HAP-1 (cell line): ENCODE measurements around the gene NR1I2.

Experiments used
- DNase-seq, 2 experiments: peaks; one replicate each; pipeline ENCODE4 v3.0.0-alpha.2; 2016 to 2020; ENCODE audit warnings: low spot score in 2 of 2
- H3K27me3 ChIP-seq: fragments of 250-450 bp; sonication (Bioruptor Pico); 2 replicates; pipeline ENCODE4 v1.5.1; 2020; ENCODE audit warnings: low read depth, mild to moderate bottlenecking, moderate library complexity
- H3K36me3 ChIP-seq: fragments of 250-450 bp; sonication (Bioruptor Pico); replicated peaks from 2 replicates; pipeline ENCODE4 v1.5.1; 2020; ENCODE audit warnings: mild to moderate bottlenecking
- H3K4me1 ChIP-seq: fragments of 250-450 bp; sonication (Bioruptor Pico); 2 replicates; pipeline ENCODE4 v1.5.1; 2020; ENCODE audit warnings: mild to moderate bottlenecking
- H3K4me3 ChIP-seq: fragments of 250-450 bp; sonication (Bioruptor Pico); 2 replicates; pipeline ENCODE4 v1.5.1; 2020; ENCODE audit warnings: mild to moderate bottlenecking, moderate library complexity
- H3K9me3 ChIP-seq: fragments of 250-450 bp; sonication (Bioruptor Pico); 2 replicates; pipeline ENCODE4 v1.5.1; 2020; ENCODE audit warnings: mild to moderate bottlenecking, moderate library complexity
- in situ Hi-C: fragments of 300-500 bp; cut with MboI; formaldehyde crosslinking; loops from 3 replicates; pipeline ENCODE4 v1.14.3; 2020; ENCODE audit warnings: low sequenced_read_pairs, inconsistent platforms, mixed read lengths

Gene NR1I2

DNA sequence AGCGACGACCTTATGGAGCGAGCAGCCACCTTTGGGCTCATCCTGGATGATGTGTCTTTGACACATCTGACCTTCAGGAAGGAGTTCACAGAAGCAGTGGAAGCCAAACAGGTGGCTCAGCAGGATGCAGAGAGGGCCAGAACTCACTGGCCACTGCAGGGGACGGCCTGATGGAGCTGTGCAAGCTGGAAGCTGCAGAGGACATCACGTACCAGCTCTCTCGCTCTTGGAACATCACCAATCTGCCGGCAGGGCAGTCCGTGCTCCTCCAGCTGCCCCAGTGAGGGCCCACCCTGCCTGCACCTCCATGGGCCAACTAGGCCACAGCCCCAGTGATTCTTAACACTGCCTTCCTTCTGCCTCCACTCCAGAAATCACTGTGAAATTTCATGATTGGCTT, 10.4 kb downstream of the NR1I2 start:
- H3K27me3 ChIP-seq: no peaks in the 10 kb centered on the region
- H3K36me3 ChIP-seq: no peaks in the 10 kb centered on the region
- H3K9me3 ChIP-seq: no peaks in the 10 kb centered on the region
- H3K4me1 ChIP-seq: peaks cover 9% of the 10 kb centered on the region
- in situ Hi-C loops: no loop called here
- DNase-seq: no peak
- H3K4me3 ChIP-seq: no peak overlapping the region

- no peak for DNase-seq
- no peaks in the 10 kb centered on the region for H3K27me3 ChIP-seq
- H3K9me3 ChIP-seq: no peaks in the 10 kb centered on the region
- no peaks in the 10 kb centered on the region for H3K36me3 ChIP-seq
- no peak overlapping the region for H3K4me3 ChIP-seq
- in situ Hi-C loops: no loop called here
- H3K4me1 ChIP-seq: peaks cover 9% of the 10 kb centered on the region
These were observed 12.5 kb downstream of the NR1I2 start for GRCh38 chr3:119794401-119794800.

DNA sequence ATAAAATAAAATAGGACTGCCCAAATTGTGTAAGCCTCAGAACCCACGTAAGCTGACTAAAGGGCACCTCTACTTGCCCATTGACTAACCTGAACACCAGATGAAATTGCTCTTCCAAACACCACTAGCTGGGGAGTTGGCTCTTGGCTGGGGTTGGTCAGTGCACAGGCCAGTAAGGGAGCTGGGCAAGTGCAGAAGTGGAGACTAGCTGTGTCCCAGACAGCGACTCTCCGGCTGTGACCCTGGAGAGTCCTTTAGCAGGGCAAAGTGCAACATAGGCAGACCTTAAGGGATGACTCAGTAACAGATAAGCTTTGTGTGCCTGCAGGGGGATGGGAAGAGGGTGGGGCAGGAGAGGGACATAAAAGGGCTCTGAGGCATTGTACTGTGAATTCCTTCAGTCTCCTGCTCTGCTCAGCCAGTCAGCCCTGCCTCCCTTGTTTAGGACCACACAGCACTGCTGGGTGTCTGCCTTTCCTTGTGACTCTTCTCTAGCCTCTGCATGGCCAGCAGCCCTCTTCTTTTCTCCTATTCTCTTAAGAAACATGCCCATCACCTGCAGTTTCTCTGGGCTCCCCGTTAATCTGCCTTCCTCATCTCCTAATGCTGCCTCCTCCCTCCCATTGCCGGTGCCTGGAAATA, 13.2 kb downstream of the NR1I2 start:
- no peak overlapping the region for H3K4me3 ChIP-seq
- in situ Hi-C loops: no loop called here
- H3K36me3 ChIP-seq: no peaks in the 10 kb centered on the region
- no peaks in the 10 kb centered on the region for H3K9me3 ChIP-seq
- peak; percentile 45 to 57 for DNase-seq
- peaks cover 9% of the 10 kb centered on the region for H3K4me1 ChIP-seq
- H3K27me3 ChIP-seq: no peaks in the 10 kb centered on the region

DNA sequence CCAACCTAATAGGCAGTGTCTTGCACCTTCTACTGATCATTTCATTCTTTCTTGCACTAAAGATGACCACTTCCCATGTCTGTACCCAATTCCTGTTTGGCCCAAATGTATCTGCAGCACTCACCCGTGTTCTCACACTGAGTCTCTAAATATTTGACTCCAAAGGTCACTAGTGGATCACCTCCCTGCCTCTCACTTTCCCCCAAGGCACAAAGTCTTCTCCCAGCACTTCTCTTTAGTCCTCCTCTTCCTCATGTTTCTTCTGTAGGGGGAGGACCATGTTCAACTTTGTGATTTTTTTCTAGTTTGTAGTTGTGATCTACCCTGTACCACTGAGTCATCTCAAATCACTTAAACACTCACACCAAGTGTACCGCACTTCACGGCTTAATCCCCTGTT, 13.9 kb downstream of the NR1I2 start:
- Histone ChIP-seq H3K4me1 (peaks cover 9% of the 10 kb centered on the region), H3K4me3 (no peak overlapping the region), H3K27me3 (no peaks in the 10 kb centered on the region), H3K9me3 (no peaks in the 10 kb centered on the region), H3K36me3 (no peaks in the 10 kb centered on the region)
- in situ Hi-C loops: no loop called here
- DNase-seq: no peak

GRCh38 chr3:119796368-119796767, 14.5 kb downstream of the NR1I2 start:
- Histone ChIP-seq H3K4me3 (no peak overlapping the region), H3K27me3 (no peaks in the 10 kb centered on the region), H3K4me1 (peaks cover 9% of the 10 kb centered on the region), H3K9me3 (no peaks in the 10 kb centered on the region), H3K36me3 (no peaks in the 10 kb centered on the region)
- in situ Hi-C loops: no loop called here
- no peak for DNase-seq

GRCh38 chr3:119796785-119797184, 14.9 kb downstream of the NR1I2 start:
- no peaks in the 10 kb centered on the region for H3K27me3 ChIP-seq
- no peaks in the 10 kb centered on the region for H3K36me3 ChIP-seq
- no peak for DNase-seq
- no peaks in the 10 kb centered on the region for H3K9me3 ChIP-seq
- no peak overlapping the region for H3K4me3 ChIP-seq
- in situ Hi-C loops: no loop called here
- peaks cover 9% of the 10 kb centered on the region for H3K4me1 ChIP-seq

- Histone ChIP-seq H3K27me3 (no peaks in the 10 kb centered on the region), H3K36me3 (no peaks in the 10 kb centered on the region), H3K9me3 (no peaks in the 10 kb centered on the region), H3K4me1 (no peaks in the 10 kb centered on the region), H3K4me3 (no peak overlapping the region)
- in situ Hi-C loops: no loop called here
- no peak for DNase-seq
These were observed 18.9 kb downstream of the NR1I2 start for GRCh38 chr3:119800844-119801243.

- no peaks in the 10 kb centered on the region for H3K27me3 ChIP-seq
- no peaks in the 10 kb centered on the region for H3K9me3 ChIP-seq
- no peak overlapping the region for H3K4me3 ChIP-seq
- no peaks in the 10 kb centered on the region for H3K4me1 ChIP-seq
- in situ Hi-C loops: no loop called here
- DNase-seq: no peak
- no peaks in the 10 kb centered on the region for H3K36me3 ChIP-seq
These were observed 26.3 kb downstream of the NR1I2 start for GRCh38 chr3:119808244-119808643.

DNA sequence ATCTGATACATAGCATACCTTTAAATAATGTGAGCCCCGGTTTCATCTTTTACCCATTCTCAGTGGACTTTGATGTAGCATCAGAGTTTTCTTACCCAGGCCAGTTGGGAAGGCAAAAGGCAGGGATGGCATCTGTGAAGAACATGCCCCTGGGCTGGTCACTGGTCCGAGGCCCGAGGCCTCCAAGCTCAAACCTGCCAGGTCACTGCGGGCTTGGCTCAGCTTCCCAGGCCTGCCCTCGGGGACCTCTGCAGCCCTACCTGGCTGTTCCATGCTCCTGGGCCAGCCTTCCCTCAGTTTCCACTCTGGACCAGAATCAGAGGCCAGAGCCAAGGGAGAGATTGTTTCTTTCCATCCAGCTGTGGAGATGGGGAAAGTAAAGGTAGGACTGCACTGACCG, 26.9 kb downstream of the NR1I2 start:
- Histone ChIP-seq H3K27me3 (no peaks in the 10 kb centered on the region), H3K4me1 (no peaks in the 10 kb centered on the region), H3K4me3 (no peak overlapping the region), H3K9me3 (no peaks in the 10 kb centered on the region), H3K36me3 (no peaks in the 10 kb centered on the region)
- no peak for DNase-seq
- in situ Hi-C loops: no loop called here

DNA sequence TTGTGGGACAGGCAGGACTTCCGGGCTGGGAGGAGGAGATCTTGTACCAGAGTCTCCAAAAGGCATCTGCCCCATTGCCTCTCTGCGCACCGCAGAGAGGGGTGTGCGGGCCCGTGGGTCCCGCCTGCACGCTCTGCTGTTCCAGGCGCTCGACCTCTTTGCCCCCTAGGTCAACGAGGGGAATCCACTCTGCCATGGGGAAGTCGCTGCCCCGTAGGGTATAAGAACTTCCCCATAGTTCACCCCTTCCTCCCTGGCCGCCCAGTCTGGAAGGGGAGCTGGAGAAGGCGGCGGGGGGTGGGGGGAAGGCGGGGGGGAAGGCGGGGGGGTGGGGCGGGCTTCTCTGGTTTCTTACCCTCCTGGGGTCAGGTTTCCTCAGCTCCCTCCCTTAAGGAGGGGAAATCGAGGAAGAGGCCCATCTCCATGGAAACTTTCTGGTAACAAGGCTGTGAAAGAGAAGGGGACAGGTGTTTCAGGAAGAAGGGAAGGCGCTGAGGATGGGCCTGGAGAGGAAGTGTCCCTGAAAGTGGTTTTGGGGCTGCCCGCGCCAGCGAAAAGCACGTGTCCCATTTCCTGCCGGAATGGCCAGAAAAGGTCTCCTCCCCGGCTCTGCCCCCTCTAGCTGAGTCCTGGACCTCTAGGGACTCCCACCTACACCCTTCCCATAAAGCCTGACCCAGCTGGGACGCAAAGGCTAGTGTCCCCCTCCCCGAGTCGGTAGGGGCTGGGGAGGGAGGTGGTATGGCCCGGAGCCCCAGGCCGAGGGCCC, 27.5 kb downstream of the NR1I2 start:
- no peak overlapping the region for H3K4me3 ChIP-seq
- H3K36me3 ChIP-seq: no peaks in the 10 kb centered on the region
- DNase-seq: no peak
- in situ Hi-C loops: no loop called here
- H3K4me1 ChIP-seq: no peaks in the 10 kb centered on the region
- H3K27me3 ChIP-seq: no peaks in the 10 kb centered on the region
- no peaks in the 10 kb centered on the region for H3K9me3 ChIP-seq

- H3K36me3 ChIP-seq: no peaks in the 10 kb centered on the region
- no peak overlapping the region for H3K4me3 ChIP-seq
- no peak for DNase-seq
- in situ Hi-C loops: no loop called here
- no peaks in the 10 kb centered on the region for H3K4me1 ChIP-seq
- H3K27me3 ChIP-seq: no peaks in the 10 kb centered on the region
- H3K9me3 ChIP-seq: no peaks in the 10 kb centered on the region
These were observed 28.1 kb downstream of the NR1I2 start for GRCh38 chr3:119810018-119810435.

DNA sequence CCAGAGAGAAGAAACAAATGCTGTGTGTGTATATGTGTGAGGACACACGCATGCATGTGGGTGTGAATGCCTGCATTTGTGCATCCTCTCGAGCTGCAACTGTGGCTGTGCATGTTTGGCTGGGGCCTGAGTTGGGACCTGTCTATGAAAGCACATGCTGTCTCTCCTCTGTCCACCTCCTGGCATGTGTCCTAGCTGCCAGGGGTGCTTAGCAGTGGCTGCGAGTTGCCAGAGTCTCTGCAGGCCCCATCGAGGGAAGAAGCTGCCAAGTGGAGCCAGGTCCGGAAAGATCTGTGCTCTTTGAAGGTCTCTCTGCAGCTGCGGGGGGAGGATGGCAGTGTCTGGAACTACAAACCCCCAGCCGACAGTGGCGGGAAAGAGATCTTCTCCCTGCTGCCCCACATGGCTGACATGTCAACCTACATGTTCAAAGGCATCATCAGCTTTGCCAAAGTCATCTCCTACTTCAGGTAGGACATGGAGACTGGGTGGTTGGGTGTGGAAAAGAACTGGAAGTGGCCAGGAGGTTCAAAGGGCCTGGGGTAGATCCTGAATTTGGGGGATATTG, 30.7 kb downstream of the NR1I2 start:
- Histone ChIP-seq H3K9me3 (no peaks in the 10 kb centered on the region), H3K36me3 (no peaks in the 10 kb centered on the region), H3K4me1 (no peaks in the 10 kb centered on the region), H3K4me3 (no peak overlapping the region), H3K27me3 (no peaks in the 10 kb centered on the region)
- DNase-seq: no peak
- in situ Hi-C loops: no loop called here

GRCh38 chr3:119815716-119816115, 33.8 kb downstream of the NR1I2 start:
- Histone ChIP-seq H3K4me3 (no peak overlapping the region), H3K36me3 (no peaks in the 10 kb centered on the region), H3K9me3 (no peaks in the 10 kb centered on the region), H3K4me1 (no peaks in the 10 kb centered on the region), H3K27me3 (no peaks in the 10 kb centered on the region)
- in situ Hi-C loops: no loop called here
- DNase-seq: no peak

GRCh38 chr3:119817071-119817470, 35.2 kb downstream of the NR1I2 start:
- no peak overlapping the region for H3K4me3 ChIP-seq
- H3K9me3 ChIP-seq: no peaks in the 10 kb centered on the region
- in situ Hi-C loops: no loop called here
- DNase-seq: no peak
- no peaks in the 10 kb centered on the region for H3K27me3 ChIP-seq
- H3K4me1 ChIP-seq: no peaks in the 10 kb centered on the region
- no peaks in the 10 kb centered on the region for H3K36me3 ChIP-seq
